Transverse colon (tissue), 4 donors: Measurements from ENCODE around the gene SUSD6. TPM values are rescaled to one million over a fixed set of nuclear protein-coding genes. Genes with fewer than 3 reads are reported as not detected.

Experiments used
- DNase-seq: peaks from one replicate; pipeline ENCODE4 v3.0.0-alpha.2; 2019
- H3K27ac ChIP-seq, 4 donors: fragments of 200-600 bp; sonication (generic); 2 replicates each; pipeline ENCODE4 v1.5.1; 2016 to 2018; ENCODE audit warnings: inconsistent platforms in 4 of 4
- H3K27me3 ChIP-seq: fragments of 200-600 bp; sonication (generic); 2 replicates; pipeline ENCODE4 v1.5.1; 2017; ENCODE audit warnings: inconsistent platforms
- H3K36me3 ChIP-seq, 4 donors: fragments of 200-600 bp; sonication (generic); 2 replicates each; pipeline ENCODE4 v1.5.1; 2017 to 2019; ENCODE audit warnings: inconsistent platforms in 4 of 4
- H3K4me1 ChIP-seq, 4 donors: fragments of 200-600 bp; sonication (generic); 2 replicates each; pipeline ENCODE4 v1.5.1; 2017 to 2020; ENCODE audit warnings: inconsistent platforms in 4 of 4
- H3K4me3 ChIP-seq, 4 donors: fragments of 200-600 bp; sonication (generic); 1 replicate in 1 of 4; 2 replicates in 3 of 4; pipeline versions ENCODE4 v1.5.1 to v1.6.1; 2017 to 2019; ENCODE audit warnings: inconsistent platforms in 4 of 4
- H3K9me3 ChIP-seq, 2 donors: fragments of 200-600 bp; sonication (generic); 2 replicates each; pipeline ENCODE4 v1.5.1; 2017 to 2019; ENCODE audit warnings: inconsistent platforms in 2 of 2
- EP300 ChIP-seq: sonication (generic); formaldehyde crosslinking; IDR thresholded peaks from one replicate; pipeline ENCODE4 v1.6.1; 2017; ENCODE audit warnings: antibody characterized with exemption, low read depth
- POLR2A ChIP-seq: fragments of 450-650 bp; IDR thresholded peaks from one replicate; pipeline ENCODE4 v1.6.1; 2016; ENCODE audit warnings: antibody characterized with exemption, mild to moderate bottlenecking, moderate library complexity
- POLR2AphosphoS5 ChIP-seq, 3 donors: sonication (generic); formaldehyde crosslinking; IDR thresholded peaks; one replicate each; pipeline ENCODE4 v1.6.1; 2016; ENCODE audit warnings: antibody characterized with exemption in 3 of 3
- WGBS, 2 donors: methylation state at CpG; one replicate each; pipeline ENCODE4 v1.1.5; 2018; ENCODE audit warnings: low coverage in 1 of 2; 5-methylcytosine and 5-hydroxymethylcytosine counted together
- in situ Hi-C, 4 donors: fragments of 200-750 bp; cut with MboI; loops; one replicate each; pipeline versions ENCODE4 v1.15.0 to v1.15.1; 2017; ENCODE audit warnings: low sequenced_read_pairs in 3 of 4, low pct_ligation_motif_present in 1 of 4, low pct_unique_long_range_greater_than_20kb in 1 of 4
- intact Hi-C: fragments of 100-400 bp; cut with DNase I; formaldehyde crosslinking; loops from one replicate; pipeline ENCODE4 v1.15.1; 2023; ENCODE audit warnings: low total_unique reads
- total RNA-seq, 4 donors: library from RNA; depleted of rRNA; stranded (reverse); fragments of >200 nt; gene quantifications; one replicate each; pipeline ENCODE4 v1.1.0, GENCODE V29; 2016
- TF ChIP-seq, protein P1 (sequence below), 5 experiments: fragments of 200-600 bp in 3 of 5; fragments of 450-650 bp in 2 of 5; sonication (generic) in 3 of 5; IDR thresholded peaks; 1 replicate in 2 of 5; 2 replicates in 3 of 5; pipeline ENCODE4 v1.5.1; 2016 to 2017; ENCODE audit warnings: antibody characterized with exemption in 5 of 5, inconsistent platforms in 3 of 5, mild to moderate bottlenecking in 2 of 5, moderate library complexity in 1 of 5

SUSD6 gene
- total RNA-seq, 4 donors from 2014 or later, result 29.1 to 159 (median 95.0) TPM

GRCh38 chr14:69657950-69658355 is 46.6 kb downstream of the SUSD6 start:
- Histone ChIP-seq H3K36me3 (peaks cover 0 to 13% (median 0%) of the 10 kb centered on the region in 4 donors), H3K4me3 (peak overlapping the region in 1 of 4 donors; percentile 22), H3K9me3 (no peaks in the 10 kb centered on the region), H3K27me3 (no peaks in the 10 kb centered on the region), H3K27ac (peak overlapping the region; percentile 73 to 83 (median 80)), H3K4me1 (peaks cover 38 to 91% (median 49%) of the 10 kb centered on the region in 4 donors)
- in situ Hi-C loops (no loop called here), intact Hi-C loops (no loop called here)
- peak; percentile 57 for TF ChIP-seq POLR2A
- TF ChIP-seq EP300, result no peak
- TF ChIP-seq, protein P1, sequence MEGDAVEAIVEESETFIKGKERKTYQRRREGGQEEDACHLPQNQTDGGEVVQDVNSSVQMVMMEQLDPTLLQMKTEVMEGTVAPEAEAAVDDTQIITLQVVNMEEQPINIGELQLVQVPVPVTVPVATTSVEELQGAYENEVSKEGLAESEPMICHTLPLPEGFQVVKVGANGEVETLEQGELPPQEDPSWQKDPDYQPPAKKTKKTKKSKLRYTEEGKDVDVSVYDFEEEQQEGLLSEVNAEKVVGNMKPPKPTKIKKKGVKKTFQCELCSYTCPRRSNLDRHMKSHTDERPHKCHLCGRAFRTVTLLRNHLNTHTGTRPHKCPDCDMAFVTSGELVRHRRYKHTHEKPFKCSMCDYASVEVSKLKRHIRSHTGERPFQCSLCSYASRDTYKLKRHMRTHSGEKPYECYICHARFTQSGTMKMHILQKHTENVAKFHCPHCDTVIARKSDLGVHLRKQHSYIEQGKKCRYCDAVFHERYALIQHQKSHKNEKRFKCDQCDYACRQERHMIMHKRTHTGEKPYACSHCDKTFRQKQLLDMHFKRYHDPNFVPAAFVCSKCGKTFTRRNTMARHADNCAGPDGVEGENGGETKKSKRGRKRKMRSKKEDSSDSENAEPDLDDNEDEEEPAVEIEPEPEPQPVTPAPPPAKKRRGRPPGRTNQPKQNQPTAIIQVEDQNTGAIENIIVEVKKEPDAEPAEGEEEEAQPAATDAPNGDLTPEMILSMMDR (IDR thresholded peaks at IDR 0.05), result no peak
- peak; percentile 16 to 75 (median 59) for TF ChIP-seq POLR2AphosphoS5 (IDR thresholded peaks at IDR 0.05)
- 35 to 57% methylated on average over 5 to 9 of the region's 9 CpGs for WGBS, 2 donors
- peak; percentile 72 for DNase-seq

DNA sequence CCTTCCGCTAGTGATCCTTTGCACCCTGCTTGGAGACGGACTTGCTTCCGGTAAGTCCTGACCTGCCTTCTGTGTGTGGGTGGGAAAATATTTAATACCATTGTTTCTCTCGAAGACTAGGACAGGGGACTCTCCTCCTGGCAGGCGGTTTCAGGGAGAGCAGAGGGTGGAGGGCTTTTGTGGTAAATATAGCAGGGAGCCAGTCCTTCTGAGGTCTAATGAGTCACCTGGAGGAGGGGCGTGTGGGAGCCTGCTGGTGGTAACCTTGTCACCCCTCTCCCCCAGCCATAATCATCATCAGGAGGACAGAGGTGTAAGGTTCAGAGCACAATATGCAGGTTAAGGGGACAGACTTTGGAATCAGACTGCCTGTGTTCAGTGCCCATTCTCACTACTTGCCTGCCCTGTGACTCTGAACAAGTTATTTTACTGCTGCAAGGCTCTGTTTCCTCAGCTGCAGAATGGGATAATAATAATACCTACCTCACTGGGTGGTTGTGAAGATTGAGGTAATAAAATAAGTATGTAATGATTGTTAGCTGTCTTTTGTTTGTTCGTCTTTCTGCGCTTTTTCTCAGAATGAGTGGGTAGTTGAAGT is 47.4 kb downstream of the SUSD6 start:
- no peaks in the 10 kb centered on the region for H3K9me3 ChIP-seq
- intact Hi-C loops, result no loop called here
- DNase-seq, result no peak
- H3K27me3 ChIP-seq, result no peaks in the 10 kb centered on the region
- TF ChIP-seq, protein P1 (IDR thresholded peaks at IDR 0.05), result no peak
- TF ChIP-seq POLR2A (no peak), EP300 (no peak), POLR2AphosphoS5 (IDR thresholded peaks at IDR 0.05) (no peak)
- in situ Hi-C loops, result no loop called here
- peak overlapping the region; percentile 73 to 83 (median 80) for H3K27ac ChIP-seq
- 51 to 76% methylated on average over 3 to 8 of the region's 8 CpGs for WGBS, 2 donors
- H3K4me3 ChIP-seq, result no peak overlapping the region
- peaks cover 37 to 91% (median 50%) of the 10 kb centered on the region in 4 donors for H3K4me1 ChIP-seq
- H3K36me3 ChIP-seq, result peaks cover 0 to 13% (median 0%) of the 10 kb centered on the region in 4 donors

DNA sequence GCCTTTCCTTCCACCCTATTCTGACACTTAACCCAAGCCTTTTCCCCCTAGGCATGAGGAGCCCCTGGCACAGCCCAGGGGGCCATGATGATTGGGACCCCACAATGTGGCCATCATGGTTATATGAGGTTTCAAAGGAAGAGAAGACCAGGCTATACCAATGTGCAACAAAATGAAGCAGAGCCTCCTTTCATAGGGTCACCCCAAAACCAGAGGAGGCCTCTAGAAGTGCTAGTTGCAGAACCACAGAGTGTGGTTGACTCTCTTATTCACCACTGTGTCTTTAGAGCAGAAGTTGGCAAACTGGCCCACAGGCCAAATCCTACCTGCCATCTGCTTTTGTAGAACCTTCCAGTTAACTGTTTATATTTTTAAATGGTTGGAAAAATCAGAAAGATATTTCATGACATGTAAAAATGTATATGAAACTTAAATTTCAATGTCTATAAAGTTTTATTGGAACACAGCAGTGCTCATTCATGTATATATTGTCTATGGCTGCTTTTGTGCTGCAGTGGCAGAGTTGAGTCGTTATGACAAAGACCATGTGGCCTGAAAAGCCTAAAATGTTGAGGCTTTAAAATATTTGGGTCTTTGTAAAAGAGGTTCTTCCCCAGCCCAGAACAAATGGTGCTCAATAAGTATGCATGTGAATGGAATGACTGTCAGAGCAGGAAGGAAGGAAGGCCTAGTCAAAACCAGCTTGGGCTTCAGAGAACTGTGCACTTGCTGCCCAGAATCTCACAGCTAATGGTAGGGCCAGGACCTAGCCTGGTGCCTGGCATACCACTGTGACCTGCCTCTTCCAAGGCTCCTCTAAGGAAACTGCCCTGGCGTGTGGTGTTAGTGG is 49.2 kb downstream of the SUSD6 start:
- Histone ChIP-seq H3K9me3 (no peaks in the 10 kb centered on the region), H3K36me3 (peaks cover 0 to 13% (median 0%) of the 10 kb centered on the region in 4 donors), H3K27ac (no peak overlapping the region), H3K4me1 (peaks cover 38 to 90% (median 44%) of the 10 kb centered on the region in 4 donors), H3K4me3 (no peak overlapping the region), H3K27me3 (no peaks in the 10 kb centered on the region)
- 83 to 86% methylated on average over 2 of the region's 2 CpGs for WGBS, 2 donors
- intact Hi-C loops, result no loop called here
- no peak for DNase-seq
- TF ChIP-seq POLR2AphosphoS5 (IDR thresholded peaks at IDR 0.05), result no peak
- TF ChIP-seq, protein P1 (IDR thresholded peaks at IDR 0.05), result no peak
- TF ChIP-seq EP300, result no peak
- TF ChIP-seq POLR2A, result no peak
- in situ Hi-C loops, result no loop called here

DNA sequence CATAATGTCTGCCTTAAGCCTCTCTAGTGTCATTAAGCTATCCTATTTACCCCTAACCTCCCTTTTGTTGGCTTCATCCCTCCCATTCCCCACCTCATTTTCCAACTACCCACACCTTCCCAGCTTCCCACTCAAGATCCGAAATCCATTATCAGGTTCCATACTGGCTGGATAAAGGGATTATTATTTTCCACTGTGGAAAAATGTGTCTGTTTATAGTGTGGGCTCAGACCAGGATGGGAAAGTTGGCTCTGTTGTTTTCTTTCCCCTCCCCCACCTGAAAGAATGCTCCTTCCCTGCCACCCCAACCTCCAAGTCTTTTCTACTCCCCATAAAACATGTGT is 49.8 kb downstream of the SUSD6 start:
- peaks cover 0 to 13% (median 0%) of the 10 kb centered on the region in 4 donors for H3K36me3 ChIP-seq
- 78 to 100% methylated on average over 1 of the region's 1 CpG for WGBS, 2 donors
- no peaks in the 10 kb centered on the region for H3K9me3 ChIP-seq
- peaks cover 38 to 93% (median 49%) of the 10 kb centered on the region in 4 donors for H3K4me1 ChIP-seq
- intact Hi-C loops (no loop called here), in situ Hi-C loops (no loop called here)
- DNase-seq, result no peak
- no peaks in the 10 kb centered on the region for H3K27me3 ChIP-seq
- TF ChIP-seq, protein P1 (IDR thresholded peaks at IDR 0.05), result no peak
- TF ChIP-seq POLR2A, result no peak
- TF ChIP-seq EP300, result no peak
- no peak for TF ChIP-seq POLR2AphosphoS5 (IDR thresholded peaks at IDR 0.05)
- no peak overlapping the region for H3K27ac ChIP-seq
- no peak overlapping the region for H3K4me3 ChIP-seq
